Parathyroid adenoma (tissue), 2 donors: ENCODE data around the gene PEX19.

Source experiments
- H2AFZ ChIP-seq: fragments of 300-600 bp; sonication (generic); one replicate; pipeline ENCODE4 v1.7.0; 2017; ENCODE audit warnings: antibody characterized with exemption, mild to moderate bottlenecking
- H3K27ac ChIP-seq: fragments of 300-600 bp; sonication (generic); one replicate; pipeline ENCODE4 v1.7.0; 2017
- H3K27me3 ChIP-seq: fragments of 300-600 bp; sonication (generic); one replicate; pipeline ENCODE4 v1.7.0; 2017; ENCODE audit warnings: low read length; ENCODE audit not compliant: control insufficient read depth, insufficient read depth
- H3K36me3 ChIP-seq: fragments of 300-600 bp; sonication (generic); one replicate; pipeline ENCODE4 v1.7.0; 2017; ENCODE audit warnings: low read length; ENCODE audit not compliant: control insufficient read depth, insufficient read depth
- H3K4me1 ChIP-seq: fragments of 300-600 bp; sonication (generic); one replicate; pipeline ENCODE4 v1.7.0; 2017; ENCODE audit warnings: control low read depth
- H3K4me2 ChIP-seq: fragments of 300-600 bp; sonication (generic); one replicate; pipeline ENCODE4 v1.7.0; 2017; ENCODE audit warnings: low read length
- H3K4me3 ChIP-seq: fragments of 300-600 bp; sonication (generic); one replicate; pipeline ENCODE4 v1.7.0; 2017; ENCODE audit warnings: low read depth, low read length
- H3K79me2 ChIP-seq: fragments of 300-600 bp; sonication (generic); one replicate; pipeline ENCODE4 v1.7.0; 2017; ENCODE audit warnings: control low read depth
- H3K9ac ChIP-seq: fragments of 300-600 bp; sonication (generic); one replicate; pipeline ENCODE4 v1.7.0; 2017; ENCODE audit warnings: mild to moderate bottlenecking
- H3K9me3 ChIP-seq: fragments of 300-600 bp; sonication (generic); one replicate; pipeline ENCODE4 v1.7.0; 2017; ENCODE audit warnings: low read length; ENCODE audit not compliant: control insufficient read depth
- TF ChIP-seq, protein P1 (sequence below): fragments of 300-600 bp; sonication (generic); IDR thresholded peaks from one replicate; pipeline ENCODE4 v1.7.0; 2017; ENCODE audit warnings: antibody characterized with exemption, mild to moderate bottlenecking
- donor health status: primary hyperparathyroidism.

Gene PEX19

DNA sequence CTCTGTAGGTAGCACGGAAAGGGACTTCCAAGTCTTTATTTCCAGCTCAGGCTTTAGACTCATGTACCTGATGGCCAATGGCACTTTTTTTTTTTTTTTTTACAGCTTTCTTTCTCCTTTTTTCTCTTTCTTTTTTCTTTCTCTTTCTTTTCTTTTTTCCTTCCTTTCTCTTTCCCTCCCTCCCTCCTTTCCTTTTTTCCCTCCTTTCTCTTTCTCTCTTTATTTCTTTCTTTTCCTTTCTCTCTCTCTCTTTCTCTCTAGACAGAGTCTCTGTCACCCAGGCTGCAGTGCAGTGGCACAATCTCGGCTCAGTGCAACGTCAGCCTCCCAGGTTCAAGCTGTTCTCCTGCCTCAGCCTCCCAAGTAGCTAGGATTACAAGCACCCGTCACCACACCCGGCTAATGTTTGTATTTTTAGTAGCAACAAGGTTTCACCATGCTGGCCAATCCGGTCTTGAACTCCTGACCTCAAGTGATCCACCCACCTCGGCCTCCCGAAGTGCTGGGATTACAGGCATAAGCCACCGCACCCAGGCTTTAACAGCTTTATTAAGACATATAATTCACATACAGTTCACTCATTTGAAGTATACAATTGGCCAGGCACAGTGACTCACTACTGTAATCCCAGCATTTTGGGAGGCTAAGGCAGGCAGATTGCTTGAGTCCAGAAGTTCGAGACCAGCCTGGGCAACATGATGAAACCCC lies 17.5 kb downstream of the PEX19 start:
- Histone ChIP-seq H3K4me3 (no peak overlapping the region), H2AFZ (no peak overlapping the region), H3K9ac (no peak overlapping the region), H3K79me2 (no peaks in the 10 kb centered on the region), H3K27me3 (no peaks in the 10 kb centered on the region), H3K27ac (no peak overlapping the region), H3K4me2 (no peak overlapping the region), H3K9me3 (no peaks in the 10 kb centered on the region), H3K36me3 (no peaks in the 10 kb centered on the region), H3K4me1 (peaks cover 2% of the 10 kb centered on the region)
- TF ChIP-seq, protein P1, sequence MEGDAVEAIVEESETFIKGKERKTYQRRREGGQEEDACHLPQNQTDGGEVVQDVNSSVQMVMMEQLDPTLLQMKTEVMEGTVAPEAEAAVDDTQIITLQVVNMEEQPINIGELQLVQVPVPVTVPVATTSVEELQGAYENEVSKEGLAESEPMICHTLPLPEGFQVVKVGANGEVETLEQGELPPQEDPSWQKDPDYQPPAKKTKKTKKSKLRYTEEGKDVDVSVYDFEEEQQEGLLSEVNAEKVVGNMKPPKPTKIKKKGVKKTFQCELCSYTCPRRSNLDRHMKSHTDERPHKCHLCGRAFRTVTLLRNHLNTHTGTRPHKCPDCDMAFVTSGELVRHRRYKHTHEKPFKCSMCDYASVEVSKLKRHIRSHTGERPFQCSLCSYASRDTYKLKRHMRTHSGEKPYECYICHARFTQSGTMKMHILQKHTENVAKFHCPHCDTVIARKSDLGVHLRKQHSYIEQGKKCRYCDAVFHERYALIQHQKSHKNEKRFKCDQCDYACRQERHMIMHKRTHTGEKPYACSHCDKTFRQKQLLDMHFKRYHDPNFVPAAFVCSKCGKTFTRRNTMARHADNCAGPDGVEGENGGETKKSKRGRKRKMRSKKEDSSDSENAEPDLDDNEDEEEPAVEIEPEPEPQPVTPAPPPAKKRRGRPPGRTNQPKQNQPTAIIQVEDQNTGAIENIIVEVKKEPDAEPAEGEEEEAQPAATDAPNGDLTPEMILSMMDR, result no peak

DNA sequence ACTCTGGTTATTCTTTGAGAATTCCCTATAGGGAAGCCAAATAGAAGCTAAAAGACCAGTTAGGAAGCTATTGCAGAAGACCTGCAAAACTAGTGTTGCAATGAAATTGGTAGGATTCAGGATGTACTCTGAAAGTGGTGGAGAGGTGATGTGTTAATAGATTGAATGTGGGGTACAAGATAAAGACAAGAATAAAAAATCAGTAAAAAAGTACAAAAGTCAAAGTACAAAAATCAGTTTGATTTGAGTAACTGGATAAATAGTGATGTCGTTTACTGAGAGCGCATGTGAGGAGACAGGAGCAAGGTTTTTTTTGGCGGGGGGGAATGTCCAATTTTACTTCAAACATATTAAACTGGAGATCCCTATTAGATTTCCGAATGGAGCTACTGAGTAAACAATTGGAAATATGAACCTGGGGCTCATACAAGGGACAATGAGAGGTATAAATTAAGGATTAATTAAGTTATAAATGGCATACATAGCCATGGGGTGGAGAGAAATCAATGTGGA lies 20.1 kb downstream of the PEX19 start:
- no peak overlapping the region for H3K9ac ChIP-seq
- no peaks in the 10 kb centered on the region for H3K9me3 ChIP-seq
- peaks cover 2% of the 10 kb centered on the region for H3K79me2 ChIP-seq
- no peak overlapping the region for H2AFZ ChIP-seq
- TF ChIP-seq, protein P1, result no peak
- no peak overlapping the region for H3K27ac ChIP-seq
- H3K27me3 ChIP-seq, result no peaks in the 10 kb centered on the region
- no peak overlapping the region for H3K4me2 ChIP-seq
- H3K4me3 ChIP-seq, result no peak overlapping the region
- no peaks in the 10 kb centered on the region for H3K36me3 ChIP-seq
- H3K4me1 ChIP-seq, result peaks cover 5% of the 10 kb centered on the region

DNA sequence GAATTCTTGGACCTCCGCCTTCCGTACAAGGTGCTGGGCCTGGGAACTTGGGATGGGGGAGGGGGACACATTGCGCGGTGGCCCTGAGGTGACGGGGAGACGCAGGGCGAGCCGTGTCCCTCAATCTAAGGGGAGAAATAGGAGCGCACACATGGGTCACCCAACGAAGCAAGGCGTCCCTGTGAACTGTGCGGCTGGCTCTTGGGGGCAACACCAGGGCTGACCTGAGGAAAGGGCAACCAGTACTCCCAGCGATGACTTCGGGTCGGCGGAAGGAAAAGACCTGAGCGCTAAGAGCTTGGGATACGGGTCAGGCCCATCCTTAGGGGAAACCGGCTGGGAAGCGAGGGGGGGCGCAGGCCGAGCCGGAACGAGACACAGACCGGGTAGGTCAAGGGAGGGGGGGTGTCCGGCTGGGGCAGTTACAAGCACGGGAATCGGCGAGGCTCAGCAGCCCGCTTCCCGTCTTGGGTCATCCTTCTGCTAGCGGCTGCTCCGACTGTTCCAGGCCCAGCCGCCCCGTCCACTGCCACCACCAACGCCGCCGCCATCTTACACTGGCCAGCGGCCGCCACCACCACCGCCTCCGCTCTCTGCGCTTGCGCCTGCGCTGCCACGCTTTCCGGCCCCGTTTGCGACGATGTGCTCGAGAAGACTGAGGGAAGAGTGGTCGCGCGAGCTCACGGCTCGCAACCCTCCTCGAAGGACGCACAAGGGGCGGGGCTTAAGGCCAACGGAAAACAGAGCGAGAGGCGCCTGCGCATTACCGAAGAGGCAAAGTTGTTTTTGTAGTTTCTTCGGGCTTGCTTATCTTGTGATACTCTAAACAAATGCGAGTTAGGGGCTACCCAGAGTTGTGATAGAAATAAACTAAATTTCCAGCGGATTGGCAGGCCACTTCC lies 22.8 kb downstream of the PEX19 start, which contains the start of gene DCAF8:
TSS of gene DCAF8 (minus strand) at position 657 of the 902 bp plus-strand sequence. CDS start 18,541 bp downstream, outside the sequence.
- peak within 1 kb of the TSS; percentile 99 for H3K4me2 ChIP-seq
- no peaks in the 10 kb centered on the region for H3K27me3 ChIP-seq
- peak within 1 kb of the TSS; percentile 78 for H3K4me3 ChIP-seq
- peak within 1 kb of the TSS; percentile 87 for H3K9ac ChIP-seq
- peak within 1 kb of the TSS; percentile 95 for H2AFZ ChIP-seq
- peak within 1 kb of the TSS; percentile 89 for H3K27ac ChIP-seq
- H3K9me3 ChIP-seq, result no peaks in the 10 kb centered on the region
- H3K36me3 ChIP-seq, result no peaks in the 10 kb centered on the region
- H3K4me1 ChIP-seq, result peaks cover 5% of the 10 kb centered on the region
- peaks cover 12% of the 10 kb centered on the region for H3K79me2 ChIP-seq
- TF ChIP-seq, protein P1, result no peak

DNA sequence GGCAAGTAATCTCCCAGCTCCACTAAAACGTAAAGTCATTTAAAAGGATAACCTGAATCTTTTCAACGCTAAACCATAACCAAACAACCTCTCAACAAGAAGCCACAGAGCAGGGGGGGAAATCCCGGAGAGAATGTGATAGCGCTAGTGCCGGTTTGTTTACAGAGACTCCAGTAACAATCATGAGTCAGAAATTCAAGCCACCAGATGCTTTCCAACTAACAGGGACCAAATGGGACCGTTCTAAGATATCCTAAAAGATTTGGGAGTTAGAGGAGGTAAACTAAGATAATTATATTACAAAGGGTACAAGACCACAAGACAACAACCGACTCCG lies 23.4 kb downstream of the PEX19 start:
- Histone ChIP-seq H3K27ac (peak overlapping the region; percentile 89), H3K36me3 (no peaks in the 10 kb centered on the region), H3K9me3 (no peaks in the 10 kb centered on the region), H3K4me3 (peak overlapping the region; percentile 78), H3K27me3 (no peaks in the 10 kb centered on the region), H2AFZ (peak overlapping the region; percentile 95), H3K79me2 (peaks cover 12% of the 10 kb centered on the region), H3K4me2 (peak overlapping the region; percentile 58), H3K9ac (peak overlapping the region; percentile 87), H3K4me1 (peaks cover 8% of the 10 kb centered on the region)
- TF ChIP-seq, protein P1, result no peak
